Measurements from ENCODE around the gene RAB31.

DNA sequence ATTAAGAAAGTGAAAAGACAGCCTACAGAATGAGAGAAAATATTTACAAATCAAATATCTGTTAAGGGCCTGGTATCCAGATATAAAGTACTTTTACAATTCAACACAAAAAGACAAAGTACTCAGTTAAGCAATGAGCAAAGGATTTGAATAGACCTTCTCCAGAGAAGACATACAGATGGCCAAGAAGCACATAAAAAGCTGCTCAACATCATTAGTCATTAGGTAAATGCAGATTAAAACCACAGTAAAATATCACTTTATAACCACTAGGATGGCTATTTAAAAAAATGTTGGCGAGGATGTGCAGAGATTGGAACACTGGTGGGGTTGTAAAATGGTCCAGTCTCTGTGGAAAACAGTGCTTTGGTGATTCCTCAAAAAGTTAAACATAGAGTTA, 38.9 kb downstream of the RAB31 start:
- TF ChIP-seq, protein P1, sequence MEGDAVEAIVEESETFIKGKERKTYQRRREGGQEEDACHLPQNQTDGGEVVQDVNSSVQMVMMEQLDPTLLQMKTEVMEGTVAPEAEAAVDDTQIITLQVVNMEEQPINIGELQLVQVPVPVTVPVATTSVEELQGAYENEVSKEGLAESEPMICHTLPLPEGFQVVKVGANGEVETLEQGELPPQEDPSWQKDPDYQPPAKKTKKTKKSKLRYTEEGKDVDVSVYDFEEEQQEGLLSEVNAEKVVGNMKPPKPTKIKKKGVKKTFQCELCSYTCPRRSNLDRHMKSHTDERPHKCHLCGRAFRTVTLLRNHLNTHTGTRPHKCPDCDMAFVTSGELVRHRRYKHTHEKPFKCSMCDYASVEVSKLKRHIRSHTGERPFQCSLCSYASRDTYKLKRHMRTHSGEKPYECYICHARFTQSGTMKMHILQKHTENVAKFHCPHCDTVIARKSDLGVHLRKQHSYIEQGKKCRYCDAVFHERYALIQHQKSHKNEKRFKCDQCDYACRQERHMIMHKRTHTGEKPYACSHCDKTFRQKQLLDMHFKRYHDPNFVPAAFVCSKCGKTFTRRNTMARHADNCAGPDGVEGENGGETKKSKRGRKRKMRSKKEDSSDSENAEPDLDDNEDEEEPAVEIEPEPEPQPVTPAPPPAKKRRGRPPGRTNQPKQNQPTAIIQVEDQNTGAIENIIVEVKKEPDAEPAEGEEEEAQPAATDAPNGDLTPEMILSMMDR (IDR thresholded peaks at IDR 0.05): no peak
- no peak for TF ChIP-seq POLR2AphosphoS5 (IDR thresholded peaks at IDR 0.05; ENCODE audit: low read depth, low read length)
- TF ChIP-seq, protein P2, sequence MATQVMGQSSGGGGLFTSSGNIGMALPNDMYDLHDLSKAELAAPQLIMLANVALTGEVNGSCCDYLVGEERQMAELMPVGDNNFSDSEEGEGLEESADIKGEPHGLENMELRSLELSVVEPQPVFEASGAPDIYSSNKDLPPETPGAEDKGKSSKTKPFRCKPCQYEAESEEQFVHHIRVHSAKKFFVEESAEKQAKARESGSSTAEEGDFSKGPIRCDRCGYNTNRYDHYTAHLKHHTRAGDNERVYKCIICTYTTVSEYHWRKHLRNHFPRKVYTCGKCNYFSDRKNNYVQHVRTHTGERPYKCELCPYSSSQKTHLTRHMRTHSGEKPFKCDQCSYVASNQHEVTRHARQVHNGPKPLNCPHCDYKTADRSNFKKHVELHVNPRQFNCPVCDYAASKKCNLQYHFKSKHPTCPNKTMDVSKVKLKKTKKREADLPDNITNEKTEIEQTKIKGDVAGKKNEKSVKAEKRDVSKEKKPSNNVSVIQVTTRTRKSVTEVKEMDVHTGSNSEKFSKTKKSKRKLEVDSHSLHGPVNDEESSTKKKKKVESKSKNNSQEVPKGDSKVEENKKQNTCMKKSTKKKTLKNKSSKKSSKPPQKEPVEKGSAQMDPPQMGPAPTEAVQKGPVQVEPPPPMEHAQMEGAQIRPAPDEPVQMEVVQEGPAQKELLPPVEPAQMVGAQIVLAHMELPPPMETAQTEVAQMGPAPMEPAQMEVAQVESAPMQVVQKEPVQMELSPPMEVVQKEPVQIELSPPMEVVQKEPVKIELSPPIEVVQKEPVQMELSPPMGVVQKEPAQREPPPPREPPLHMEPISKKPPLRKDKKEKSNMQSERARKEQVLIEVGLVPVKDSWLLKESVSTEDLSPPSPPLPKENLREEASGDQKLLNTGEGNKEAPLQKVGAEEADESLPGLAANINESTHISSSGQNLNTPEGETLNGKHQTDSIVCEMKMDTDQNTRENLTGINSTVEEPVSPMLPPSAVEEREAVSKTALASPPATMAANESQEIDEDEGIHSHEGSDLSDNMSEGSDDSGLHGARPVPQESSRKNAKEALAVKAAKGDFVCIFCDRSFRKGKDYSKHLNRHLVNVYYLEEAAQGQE (IDR thresholded peaks at IDR 0.05; ENCODE audit: insufficient read depth in 1 of 2, low read depth in 2 of 2, low read length in 1 of 2): no peak
